GM21381 (cell line): ENCODE results near the gene MACROH2A2.

ENCODE experiments used
- ATAC-seq: cut with Tn5 transposase; IDR thresholded peaks from one replicate; pipeline ENCODE4 v1.9.1; 2021; ENCODE audit warnings: mild to moderate bottlenecking, moderate library complexity; ENCODE audit not compliant: unreplicated experiment

MACROH2A2 gene

DNA sequence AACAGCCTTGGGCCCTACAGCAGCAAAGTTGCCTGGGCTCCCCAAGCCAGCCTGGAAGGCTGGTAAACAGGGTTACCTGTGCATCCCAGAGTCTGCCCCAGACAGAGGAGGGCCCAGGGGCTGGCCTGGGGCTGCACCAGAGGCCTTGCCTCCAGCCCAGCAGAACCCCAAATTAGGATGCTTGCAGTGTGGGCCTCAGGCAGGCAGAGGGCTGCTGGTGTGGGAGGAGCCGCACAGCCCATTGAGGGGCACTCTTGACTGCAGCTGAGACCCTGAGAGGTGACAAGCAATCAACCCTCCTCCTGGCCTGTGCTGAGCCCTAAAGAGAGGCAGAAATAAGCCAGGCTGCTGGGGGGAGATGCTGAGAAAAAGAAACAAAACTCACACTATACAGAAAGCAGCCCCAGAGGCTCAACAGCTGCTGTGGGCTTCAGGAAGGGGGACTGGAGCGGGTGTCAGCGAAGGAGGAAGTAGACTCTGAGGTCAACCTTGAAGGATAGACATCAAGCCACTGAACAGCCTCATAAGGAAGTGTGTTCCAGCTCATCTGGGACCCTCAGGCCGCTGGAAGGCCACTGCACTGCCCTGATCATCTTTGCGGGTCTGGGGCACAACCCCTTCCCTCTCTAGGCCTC lies 73.4 kb downstream of the MACROH2A2 start:
- no peak for ATAC-seq

DNA sequence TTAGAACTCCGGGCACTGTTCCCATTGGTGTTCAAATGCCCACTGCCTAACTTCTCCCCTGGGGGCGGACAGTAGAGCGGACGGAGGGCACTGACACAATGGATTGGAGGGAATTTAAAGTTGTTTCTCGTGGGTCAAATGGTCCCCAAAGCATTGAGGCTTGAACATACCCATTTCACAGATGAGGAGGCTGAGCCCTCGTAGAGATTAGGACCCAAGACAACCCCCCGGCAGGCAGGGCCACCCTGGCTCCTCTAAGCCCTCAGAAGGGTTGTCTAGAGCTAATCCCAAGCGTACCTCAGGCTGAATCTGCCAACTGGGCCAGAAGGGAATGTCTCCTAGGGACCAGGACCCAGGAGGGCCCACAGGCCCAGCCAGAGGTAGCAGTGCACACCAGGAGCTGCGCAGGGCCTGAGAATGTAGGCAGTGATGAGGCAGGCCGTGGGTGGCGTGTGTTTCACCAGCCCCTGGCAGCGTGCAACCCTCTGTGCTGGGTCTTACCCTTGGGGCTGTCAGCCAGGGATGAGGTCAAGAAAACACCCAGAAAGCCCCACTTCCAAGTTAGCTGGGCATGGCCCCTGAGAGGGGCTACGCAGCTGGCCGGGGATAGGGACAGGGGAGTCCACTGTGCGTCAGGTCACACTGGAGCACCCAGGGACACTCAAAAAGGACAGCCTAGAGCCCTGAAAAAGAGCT lies 74.2 kb downstream of the MACROH2A2 start:
- ATAC-seq, result no peak

DNA sequence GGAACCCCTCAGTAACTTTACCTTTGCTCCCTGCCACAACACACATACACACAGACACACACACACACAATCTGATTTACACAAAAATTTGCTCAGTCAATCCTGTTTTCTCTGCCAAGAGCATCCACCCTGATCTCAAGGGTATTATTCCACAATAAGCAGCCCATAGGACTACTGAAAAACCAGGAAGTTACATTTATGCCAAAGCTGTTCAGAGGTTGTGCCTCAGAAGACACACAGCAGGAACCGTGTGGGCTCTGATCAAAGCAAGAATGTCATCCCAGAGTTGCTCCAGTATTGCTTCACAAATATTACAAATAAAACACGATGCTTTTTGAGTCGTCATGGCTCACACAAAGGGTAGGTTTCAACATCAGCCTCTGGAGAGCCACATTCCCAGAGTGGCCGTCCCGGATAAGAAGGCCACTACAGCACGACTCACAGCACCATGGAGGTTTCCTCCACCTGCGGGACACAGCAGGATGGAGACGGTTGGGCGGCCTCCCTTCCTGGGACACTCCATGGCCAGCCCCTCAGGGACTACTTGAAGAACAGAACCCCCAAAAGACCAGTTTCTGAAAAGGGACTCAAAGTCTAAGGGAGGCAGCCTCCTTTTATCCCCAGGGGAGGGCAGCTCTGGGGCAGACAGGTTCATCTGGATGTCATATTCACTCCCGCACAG lies 78.4 kb downstream of the MACROH2A2 start:
- ATAC-seq, result no peak

DNA sequence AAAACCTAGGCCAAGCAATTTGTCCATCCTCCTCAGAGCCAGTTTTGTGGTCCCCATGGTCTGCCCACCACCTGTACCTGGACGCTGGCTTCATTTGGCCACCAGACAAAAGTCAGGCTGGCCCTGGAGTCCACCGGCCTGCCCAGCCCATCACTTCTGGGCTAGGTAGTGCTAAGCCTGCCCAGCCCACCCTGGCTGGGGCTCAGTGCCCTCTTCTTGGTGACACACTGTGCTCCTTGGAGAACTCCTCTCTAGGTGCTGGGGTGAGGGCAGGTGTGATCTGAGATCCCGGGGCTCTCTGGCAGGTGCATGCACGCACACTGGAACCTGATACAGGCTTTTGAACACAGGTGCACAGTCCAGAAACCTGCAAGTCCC lies 78.9 kb downstream of the MACROH2A2 start:
- ATAC-seq, result no peak

DNA sequence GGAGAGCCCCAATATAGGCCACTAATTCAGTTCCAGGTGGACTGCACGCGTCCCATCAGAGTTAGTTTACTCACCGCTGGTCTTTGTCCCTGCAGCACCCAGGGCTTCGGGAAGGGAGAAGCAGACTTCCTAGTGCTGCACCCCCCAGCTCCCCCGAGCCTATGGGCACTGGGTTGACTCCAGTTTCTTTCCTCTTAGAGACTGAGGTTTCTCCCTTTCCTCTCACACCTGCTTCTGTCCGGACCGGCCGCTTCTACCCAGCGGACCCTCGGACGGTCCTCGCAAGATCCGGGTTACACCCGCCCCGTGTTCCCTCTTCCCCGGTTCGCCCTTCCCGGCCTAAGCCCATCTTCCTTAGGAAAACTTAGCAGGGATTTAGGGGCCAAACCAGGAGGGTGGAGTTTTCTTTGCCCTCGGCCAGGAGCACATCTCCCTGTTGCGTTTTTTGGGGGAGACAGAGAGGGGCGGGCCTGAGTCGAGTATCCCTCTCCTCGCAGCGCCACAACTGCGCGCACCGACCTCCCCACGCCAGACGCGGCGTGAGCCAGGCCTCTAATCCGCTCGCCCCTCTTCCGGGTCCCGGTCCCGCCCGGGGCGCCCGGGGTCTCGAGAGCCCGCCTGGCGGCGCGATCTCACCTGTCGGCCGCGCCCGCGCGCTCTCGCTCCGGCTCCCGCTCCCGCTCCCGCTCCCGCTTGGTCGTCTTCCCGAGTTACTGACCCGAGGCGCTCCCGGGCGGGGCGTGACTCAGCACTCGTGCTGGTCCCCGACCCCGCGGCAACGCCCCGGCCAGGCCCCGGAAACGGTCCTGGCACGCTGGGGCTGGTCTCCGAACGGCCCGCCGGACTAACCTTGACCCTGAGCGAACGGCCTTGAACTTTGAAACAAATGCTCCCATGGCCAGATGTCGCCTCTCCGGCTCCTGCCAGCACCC lies 79.7 kb downstream of the MACROH2A2 start, which contains the start of gene AIFM2:
AIFM2 (minus strand) TSS at position 728 of the 932 bp plus-strand sequence. CDS start 8,741 bp downstream, outside the sequence.
- ATAC-seq, result peak; percentile 89

DNA sequence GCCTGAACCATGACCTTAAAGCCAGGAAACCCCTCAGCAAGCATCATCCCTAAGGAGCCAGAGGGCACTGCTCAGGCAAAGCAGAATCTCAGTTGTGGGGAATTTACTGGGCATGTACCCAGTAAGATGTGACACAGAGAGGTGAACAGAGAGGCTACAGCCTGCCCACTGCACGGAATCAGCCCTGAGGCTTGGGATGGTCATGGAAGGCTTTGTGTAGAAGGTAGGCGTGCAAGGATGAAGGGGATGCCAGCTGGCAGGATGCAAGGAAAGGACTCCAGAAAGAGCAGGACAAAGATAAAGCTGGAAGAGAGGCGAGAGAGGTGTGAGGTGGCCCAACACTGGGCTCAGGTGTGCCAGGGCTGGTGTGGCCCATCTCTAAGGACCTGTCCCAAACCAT lies 82.4 kb downstream of the MACROH2A2 start:
- no peak for ATAC-seq

DNA sequence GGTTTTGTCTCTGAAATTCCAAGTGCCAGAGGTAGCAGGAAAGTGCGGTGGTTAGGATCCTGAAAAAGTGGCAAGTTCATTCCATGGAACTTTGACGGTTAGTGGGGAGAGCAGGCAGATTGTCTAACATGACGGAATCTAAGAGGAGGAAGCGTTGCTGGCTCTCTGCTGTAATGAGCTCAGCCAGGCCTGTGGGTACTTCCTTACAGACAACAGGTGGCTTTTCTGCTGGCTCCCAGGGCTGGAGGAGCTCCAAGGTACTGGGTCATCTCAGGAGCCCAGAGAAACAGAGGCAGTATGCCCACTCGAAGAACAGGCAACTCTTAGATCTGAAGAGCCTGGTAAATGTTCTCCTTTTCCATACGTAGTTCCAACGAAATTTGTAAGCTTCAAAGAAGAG lies 83.0 kb downstream of the MACROH2A2 start:
- ATAC-seq, result no peak

DNA sequence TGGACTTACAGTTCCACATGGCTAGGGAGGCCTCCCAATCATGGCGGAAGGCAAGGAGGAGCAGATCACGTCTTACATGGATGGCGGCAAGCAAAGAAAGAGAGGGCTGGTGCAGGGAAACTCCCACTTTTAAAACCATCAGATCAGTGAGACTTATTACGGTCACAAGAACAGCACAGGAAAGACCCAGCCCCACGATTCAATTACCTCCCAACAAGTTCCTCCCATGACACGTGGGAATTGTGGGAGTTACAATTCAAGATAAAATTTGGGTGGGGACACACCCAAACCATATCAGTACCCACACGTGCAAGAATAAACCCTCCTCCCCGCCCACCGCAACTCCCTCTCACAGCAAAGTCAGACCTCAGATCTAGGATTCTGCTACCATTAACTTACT lies 84.5 kb downstream of the MACROH2A2 start:
- no peak for ATAC-seq

DNA sequence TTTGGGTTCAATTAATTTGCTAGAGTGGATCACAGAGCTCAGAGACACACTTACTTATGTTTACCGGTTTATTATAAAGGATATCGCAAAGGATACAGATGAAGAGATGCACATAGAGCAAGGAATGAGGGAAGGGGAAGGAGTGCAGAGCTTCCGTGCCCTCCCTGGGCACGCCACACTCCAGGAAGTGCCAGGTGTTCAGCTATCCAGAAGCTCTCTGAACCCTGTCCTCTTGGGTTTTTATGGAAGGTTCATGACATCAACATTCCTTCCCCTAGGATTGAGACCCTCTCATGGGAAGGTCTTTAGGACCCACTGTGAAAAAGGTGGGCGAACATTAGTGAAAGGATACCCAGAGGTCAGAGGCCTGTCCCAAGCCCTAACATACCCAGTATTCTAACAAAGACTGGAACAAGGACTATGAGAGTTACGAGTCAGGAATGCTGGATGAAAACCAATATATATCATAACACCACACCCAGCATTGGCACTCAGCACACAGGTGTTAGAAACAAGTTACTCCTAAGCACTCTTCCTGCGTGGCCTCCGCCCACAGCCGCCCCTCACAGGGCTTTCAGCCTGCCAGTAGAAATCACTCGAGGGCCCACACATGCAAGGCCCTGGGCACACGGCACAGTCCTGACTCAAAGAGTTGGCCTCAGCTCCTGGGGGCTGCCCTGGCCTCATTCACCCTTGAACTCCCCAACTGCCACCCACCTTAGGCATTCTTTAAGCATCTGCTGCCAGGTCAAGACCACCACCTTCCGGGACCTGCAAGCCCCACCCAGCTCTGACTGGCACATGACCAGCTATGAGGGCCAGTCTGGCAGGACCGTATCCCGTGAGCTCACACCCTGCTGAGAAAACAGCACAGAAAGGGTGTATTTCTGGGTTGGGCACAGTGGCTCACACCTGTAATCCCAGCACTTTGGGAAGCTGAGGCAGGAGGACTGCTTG lies 85.6 kb downstream of the MACROH2A2 start:
- no peak for ATAC-seq

DNA sequence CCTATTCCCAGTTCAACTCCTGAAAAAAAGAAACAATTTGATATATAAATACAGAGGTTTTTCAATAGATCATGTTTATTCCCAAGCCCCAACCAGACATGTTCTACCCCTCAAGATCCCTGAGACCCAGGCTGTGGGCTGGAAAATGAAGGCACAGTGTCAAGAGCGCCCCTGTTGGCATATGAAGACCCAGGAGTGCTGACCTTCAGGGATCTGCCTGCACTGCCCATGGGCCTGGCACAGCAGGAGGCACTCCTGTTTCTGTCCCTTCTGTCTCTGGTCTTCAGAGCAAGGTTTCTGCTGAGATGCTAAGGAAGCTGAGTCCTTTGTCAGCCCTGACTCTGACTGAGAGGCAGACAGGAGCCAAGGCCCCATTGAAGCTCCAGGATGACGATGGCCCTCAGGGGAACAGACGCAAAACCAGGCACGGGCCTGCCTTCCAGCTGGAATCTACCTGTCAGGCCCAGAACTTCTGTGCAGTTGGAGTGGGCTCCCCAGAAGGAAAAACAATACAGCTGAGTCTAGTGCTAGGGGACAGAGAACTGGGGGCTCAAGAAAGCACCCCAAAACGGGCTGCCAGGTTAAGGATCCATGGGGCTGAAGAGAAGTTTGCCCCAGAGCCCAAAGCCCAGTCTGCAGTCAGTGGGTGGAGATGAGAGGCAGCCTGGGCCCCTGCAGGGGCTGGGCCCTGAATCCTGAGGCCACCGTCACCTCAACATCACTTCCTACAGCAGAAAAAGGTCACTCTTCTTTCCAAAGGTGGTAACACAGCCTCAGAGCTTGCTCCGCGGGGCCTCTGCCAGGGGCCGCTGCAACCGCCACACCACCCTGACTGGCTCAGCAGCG lies 86.7 kb downstream of the MACROH2A2 start:
- ATAC-seq, result no peak

DNA sequence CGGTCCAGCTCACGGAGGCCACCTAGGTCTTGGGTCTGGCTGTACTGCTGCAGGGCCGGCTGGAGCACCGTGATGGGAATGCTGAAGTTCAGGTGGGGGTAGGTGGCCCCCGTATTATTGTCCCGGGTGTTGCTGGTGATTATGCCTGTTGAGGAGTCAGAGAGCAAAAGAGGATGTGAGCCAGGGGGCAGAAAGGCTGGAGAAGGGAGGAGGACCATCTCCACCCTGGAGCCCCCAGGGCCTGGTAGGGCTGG lies 87.3 kb downstream of the MACROH2A2 start:
- ATAC-seq, result no peak

DNA sequence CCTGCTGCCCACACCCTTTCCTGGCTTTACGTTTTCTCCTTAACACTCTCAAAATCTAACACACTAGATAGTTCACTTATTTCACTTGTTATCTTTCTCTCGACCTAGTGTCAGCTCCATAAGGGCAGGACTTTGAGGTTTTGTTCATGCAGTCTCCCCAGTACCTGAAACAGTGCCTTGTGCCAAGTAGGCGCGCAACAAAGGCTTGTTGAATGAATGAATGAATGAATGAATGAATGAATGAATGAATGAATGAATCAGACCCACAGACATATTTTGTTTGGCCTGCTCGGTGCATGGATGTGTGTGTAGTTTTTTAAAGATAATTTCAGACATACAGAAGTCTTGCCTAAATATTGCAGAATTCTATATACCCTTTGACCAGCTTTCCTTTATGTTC lies 87.7 kb downstream of the MACROH2A2 start:
- ATAC-seq, result no peak

DNA sequence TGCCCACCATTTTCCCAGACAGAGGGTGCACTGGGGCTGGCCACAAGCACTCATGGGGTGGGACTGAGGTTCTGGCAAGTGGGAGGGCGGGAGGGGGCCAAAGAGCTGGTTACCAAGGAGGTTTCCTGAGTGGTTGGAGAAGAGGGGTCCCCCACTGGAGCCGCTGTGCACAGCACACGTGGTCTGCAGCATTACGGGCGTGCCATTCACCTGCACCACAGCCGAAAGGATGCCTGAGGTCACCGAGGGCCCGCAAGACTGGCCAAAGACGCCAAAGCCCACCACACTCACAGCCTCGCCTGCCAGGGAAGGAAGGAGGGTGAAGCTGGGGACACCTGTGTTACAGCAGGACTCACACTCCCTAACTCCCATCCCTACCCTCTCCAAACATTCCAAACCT lies 89.9 kb downstream of the MACROH2A2 start:
- ATAC-seq, result no peak

DNA sequence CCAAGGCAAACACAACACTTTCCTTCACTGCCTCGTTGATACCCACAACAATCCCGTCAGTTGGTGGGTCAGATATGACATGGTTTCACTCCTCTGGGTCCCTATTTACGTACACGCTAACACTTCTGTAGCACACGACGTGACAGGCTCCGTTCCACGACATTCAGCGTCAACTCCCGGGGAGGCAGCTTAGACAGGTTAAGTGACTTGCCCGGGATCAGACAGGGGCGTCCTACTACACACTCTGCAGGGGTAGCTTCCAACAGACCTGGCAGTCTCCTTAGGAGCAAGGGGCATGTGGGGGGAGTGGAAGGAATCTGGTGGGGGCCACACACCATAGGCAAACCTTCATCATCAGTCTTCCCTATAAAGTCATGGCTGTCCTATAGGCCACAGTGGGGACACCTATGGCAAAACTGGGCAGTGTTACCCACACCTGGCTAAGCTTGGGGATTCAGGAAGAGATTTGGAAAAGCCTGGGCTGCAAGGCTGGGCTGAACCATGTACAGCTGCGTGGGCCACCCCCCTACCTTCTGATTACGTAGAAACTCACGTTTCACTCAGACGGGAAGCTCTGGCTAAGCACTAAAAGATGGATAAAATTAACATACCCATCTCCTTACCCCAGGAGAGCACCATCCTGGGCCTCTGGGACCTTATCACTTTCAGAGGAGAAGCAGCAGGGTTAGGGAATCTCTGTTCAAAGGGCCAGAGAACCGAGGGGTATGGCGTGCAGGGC lies 91.9 kb downstream of the MACROH2A2 start:
- no peak for ATAC-seq

DNA sequence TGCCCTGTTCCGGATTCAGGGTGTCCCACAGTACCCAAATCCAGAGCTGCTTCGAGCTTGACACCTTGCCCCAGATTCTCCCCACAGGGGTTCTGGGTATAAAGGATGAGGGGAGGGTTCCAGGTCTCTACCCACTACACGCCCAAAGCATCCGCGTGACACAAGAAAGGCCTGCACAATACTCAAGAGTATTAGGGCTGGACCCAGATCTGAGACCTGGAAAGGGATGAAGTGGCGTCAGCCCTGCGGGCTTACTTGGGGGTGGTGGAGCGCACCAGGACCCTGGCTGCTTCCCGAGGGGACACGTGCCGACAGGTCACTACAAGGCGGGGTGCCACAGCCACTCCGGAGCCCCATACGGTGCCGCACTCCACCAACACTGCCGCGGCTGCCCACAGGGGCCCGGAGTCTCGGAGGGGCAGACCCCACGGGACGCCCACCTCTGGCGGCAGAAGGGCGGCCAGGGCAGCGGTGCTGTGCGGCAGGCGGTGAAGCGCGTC lies 92.6 kb downstream of the MACROH2A2 start:
- ATAC-seq, result peak; percentile 11

DNA sequence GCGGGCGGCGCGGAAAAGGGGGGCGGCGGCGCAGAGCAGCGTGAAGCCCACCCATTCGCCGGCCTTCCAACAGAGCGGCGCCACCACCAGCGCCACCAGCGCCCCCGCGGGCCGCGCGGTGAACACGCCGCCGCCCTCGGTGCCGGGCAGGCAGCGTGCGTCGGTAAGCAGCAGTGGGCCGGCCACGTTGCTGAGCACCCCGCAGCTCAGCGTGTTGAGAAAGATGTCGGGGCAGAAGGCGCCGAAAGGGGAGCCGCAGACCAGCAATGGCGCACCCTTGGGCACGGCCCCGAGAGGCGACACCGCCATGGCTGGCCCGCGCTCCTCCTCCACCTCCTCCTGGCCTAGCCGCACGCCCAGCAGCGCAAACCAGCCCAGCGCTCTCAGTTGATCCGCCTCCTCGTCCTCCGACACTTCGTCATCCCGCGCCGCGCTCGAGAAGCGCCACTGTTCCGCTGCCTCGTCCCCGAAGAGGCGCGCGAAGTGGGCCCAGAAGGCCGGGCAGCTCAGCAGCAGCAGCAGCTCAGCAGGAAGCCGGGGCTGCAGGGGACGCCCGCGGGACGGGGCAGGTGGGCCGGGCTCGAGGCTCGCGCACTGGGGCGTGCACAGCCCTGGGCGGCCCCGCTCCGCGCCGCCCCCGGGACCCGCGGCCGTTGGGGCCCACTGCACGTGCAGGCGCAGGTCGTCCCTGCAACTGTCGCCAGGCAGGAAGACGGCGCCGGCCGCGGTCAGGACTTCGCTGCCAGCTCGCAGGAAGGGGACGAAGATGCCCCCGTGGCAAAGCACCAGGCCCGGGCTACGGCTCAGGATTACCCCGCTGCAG lies 93.2 kb downstream of the MACROH2A2 start:
- ATAC-seq, result peak; percentile 59

DNA sequence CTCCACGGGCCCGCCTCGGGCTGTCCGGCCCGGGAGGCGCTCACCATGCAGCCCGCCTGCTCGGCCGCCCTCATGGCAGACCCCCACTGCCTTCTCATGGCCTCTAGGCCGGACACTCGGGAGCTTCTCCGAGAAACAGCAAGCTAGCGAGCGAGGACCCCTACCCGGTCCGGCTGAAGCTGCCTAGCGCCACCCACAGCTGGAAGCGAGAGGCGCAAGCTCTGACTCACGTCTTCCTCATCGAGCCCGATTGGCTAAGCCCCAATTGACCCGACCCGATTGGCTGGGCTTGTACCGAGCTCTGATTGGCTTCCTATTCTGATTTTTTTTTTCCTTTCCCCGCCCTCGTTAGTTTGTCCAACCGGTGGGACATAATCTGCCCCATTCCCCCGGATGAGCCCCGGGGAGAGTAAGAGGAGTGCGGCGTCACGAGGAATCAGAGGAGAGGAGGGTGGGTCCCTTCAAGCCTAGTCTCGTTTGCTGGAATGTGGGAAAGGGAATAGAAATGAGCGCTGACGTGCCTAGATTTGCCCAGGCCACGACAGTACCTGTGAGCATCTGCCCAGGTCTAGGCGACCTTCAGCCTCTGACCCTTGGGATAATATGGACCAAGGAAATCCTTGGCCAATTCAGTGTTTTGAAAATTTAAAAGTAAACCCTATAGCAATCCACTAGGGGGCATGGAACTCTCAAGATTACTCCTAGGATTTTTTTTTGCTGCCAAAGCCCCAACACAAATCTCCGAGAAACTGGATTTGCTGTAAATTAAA lies 94.0 kb downstream of the MACROH2A2 start, which contains the start of gene TYSND1:
TYSND1 (minus strand) TSS at position 212 of the 770 bp plus-strand sequence; CDS start at position 98, 114 bp downstream.
- ATAC-seq, result peak; percentile 81
